Iris pigment epithelial cell (primary cell): ENCODE results near the gene FAAH.

Source experiments
- DNase-seq: peaks from one replicate; pipeline ENCODE4 v3.0.0-alpha.2; 2011; ENCODE audit warnings: low read depth

Gene FAAH

DNA sequence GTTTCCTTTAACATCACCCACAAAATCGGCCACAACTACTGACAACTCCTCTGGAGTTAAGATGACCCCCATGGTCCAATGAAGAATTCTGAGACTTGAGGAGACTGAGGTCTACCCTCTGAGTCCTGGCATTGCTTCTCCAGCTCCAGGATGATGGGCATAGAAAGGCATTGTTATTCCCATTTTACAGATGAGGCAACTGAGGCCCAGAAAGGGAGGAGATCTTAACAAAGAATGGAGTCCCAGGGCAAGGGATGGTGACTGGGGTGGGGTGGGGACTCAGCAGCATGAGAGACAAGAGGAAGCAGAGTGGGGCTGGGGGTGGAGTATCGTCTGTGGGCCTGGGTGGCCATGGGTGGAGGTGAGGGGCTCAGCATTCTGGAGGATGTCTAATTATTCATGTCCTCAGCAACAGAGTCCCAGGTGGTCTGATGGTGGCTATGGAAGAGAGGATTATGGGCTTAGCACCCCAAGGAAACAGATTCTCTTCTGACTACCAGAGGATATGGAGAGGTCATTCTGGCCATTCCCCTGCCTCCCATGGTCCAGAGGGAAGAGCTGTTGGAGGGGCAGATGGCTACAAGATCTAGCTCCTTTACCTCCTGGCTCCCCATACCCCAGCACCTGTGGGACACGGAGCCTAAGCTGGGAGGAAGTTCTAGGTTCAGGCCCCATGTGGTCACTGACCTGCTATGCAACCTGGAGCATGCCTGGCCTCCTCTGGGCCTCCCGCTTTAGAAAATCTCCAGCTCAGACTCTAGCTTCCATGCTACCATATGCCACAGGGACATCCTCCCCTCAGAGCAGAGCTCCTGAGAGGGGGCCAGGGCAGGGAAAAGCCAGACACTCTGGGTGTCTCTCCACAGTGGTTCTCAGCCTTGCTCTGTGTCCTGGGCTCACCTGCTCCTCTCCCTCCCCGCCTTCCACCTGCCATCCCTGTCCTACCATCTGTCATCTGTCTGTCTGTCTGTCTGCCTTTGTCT, 58.1 kb downstream of the FAAH start:
- no peak for DNase-seq

DNA sequence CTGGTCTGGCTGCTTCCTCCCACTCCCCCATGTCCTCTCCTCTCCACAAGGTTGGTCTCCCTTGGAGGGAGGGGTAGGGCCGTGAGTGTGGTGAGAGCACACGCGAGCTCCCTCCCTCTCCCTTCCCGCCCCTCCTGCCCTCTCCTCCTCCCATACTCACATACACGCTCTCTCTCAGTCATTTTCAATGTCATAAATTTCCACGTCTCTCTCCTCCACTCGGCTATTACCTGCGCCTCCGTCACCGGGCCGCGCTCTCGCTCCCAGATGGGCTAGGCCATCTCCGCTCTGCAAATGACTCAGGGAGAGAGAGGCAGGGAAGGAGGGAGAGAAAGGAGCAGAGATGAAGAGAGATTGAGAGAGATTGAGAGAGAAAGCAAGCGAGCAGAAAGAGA, 58.8 kb downstream of the FAAH start:
- DNase-seq = no peak

DNA sequence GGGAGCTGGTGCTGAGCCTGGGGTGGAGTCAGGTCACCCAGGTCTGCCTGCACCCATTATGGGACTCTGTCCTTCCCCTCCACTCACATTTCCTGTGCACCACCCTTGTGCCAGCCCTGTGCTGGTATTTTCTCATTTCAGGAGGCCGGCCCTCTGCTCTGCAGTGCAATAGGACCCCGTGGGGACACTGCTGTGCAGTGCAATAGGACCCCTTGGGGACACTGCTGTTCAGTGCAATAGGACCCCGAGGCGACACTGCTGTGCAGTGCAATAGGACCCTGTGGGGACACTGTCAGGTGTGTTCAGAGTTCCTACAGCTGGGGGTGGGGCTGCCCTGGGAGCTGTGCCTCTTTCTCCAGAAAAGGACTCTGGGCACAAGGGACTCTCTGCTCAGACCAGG, 59.3 kb downstream of the FAAH start:
- DNase-seq = no peak

DNA sequence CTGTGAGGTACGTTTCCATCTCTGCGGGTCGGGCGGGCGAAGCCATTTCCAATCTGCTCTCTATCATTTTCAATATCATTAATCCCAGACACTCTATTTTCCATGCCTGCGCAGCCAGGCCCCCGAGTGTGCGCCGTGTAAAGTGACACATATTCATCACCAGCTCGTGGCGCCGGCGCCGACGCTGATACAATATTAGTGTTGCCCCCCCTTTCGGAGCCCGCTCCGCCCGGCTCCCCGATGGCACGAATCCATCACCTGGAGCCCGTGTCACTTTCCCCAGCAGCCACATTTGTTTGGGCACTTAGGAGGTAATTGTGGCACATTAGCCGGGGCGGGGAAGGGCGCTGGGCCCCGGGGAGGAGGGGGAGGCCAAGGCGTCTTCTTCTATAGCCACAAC, 61.8 kb downstream of the FAAH start:
- no peak for DNase-seq

DNA sequence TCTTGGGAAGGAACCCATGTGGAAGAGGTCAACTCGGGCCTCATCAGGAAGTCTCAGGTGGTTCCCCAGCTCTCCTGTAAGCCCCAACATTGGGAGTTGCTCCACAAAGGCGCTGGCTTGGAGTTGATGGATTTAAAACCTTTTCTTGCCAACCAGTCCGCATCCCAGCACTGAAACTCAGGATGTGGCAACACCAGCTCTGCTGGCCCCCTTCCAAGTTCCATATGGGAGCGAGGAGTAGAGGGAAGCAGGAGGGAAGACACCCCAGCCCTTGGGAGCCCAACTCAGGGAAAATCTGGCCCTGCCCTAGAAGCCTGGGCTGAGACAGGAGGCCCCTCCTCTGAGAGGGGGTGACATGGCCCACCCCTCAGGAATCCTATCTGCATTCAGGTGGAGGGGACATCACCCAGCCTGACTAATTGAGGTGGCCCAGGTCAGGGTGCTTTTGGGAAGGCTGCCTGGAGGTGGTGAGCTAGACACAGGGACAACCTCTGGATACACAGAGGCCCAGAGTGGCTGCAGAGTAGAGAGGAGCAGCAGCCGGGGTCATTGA, 62.4 kb downstream of the FAAH start:
- DNase-seq = no peak

DNA sequence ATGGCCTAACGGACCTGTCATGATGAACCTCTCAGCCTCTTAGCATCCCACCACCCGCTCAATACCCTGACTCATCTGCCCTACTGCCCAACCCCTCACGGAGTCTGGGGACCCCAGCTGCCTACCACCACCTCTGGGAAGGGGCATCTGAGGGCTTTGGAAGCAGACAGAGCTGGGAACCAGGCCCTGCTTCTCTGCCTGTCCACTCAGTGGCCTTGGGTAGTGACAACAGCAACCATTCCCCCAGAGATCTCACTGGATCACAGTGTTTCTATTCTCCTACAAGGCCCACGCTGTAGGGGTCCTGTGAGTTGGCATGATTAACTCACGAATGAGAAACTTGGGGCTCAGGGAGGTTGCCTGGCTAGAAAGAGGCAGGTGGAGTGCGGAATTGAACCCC, 63.1 kb downstream of the FAAH start:
- no peak for DNase-seq

DNA sequence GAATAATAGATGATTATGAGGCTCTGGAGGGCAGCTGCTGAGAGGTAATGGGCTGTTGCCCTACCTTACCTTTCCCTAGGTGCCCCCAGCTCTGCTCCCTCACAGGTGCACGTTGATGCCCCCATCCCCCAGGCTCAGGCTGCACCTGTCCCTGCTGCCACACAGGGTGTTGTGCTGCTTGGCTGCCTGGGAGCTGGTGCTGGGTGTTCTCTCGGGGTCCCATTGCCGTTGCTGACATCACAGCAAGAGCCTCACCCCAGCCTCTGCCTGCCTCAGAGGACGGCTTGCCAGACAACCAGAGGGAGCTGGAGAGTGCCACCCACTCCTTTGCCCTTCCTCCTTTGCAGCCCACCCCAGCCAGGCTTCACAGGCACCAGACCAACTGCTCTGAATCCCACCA, 64.1 kb downstream of the FAAH start:
- no peak for DNase-seq

DNA sequence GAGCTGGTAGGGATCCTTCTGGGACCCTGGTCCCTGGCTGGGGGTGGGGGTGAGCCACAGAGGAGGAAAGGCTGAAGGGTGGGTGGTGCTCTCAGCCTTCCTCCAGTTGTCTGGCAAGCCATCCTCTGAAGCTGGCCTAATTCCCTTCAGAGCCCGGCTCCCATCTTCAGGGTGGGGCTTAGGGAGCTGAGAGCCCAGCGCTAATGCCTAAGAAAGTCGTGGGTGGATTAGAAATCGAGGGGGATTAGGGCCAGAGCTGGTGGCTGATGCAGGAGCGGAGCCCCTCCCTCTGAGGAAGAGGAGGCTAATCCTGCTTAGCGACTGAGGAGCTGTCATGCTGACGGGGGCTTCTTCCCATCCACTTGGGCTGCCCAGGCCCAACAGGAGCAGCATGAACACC, 64.7 kb downstream of the FAAH start:
- no peak for DNase-seq

DNA sequence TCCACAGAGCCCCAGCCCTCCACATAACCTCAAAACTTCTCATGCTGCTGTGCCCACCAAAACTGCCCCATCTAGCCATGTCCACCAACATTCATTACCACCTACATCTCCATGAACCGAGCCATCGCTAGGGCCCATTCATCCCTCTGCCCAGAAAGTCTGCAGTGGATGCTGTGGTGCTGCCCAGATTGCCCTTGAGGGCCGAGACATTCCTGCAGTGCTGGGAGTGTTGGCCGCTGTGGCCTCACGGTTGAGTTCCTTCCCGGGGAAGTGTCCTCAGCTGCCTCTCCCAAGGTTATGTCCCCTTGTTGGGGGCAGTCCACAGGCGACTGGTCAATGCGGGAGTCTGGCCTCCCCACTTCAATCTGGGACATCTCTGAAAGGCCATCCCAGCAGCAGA, 65.2 kb downstream of the FAAH start:
- DNase-seq = no peak

DNA sequence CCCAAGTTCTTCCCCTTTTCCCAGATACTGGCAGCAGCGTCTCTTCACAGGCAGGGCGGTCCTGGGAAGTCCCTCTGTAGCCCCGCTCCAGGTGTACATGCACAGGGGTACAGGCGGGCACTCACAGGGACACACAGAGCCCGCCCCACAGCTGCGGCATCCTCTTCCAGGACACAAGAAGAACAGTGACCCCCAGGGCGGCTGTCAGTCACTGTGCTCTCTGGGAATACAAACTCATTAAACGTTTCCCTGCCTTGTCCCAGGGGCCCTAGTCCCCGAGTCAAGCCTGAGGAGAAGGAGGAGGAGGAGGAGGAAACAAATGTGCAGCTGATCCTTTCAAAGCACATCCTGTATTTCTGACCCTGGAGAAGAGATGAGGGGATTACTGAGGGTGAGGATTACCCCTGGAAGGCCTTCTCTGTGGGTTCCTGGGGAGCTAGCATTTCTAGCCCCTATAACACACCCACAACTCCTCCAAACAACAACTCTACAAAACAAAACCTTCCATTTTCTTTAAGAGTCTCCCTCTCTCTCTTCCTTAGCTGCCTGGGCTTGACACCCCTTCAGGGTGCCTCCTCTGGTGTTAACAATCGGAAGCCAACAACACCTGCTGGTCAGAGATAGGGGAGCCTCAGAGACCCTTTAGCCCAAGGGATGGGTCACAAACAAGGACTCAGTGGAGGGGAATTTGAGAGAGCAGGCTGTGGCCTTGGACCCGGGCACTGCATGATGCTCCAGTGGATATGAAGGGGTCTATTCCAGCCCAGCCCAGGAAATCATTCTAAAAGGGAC, 67.1 kb downstream of the FAAH start:
- DNase-seq = no peak

DNA sequence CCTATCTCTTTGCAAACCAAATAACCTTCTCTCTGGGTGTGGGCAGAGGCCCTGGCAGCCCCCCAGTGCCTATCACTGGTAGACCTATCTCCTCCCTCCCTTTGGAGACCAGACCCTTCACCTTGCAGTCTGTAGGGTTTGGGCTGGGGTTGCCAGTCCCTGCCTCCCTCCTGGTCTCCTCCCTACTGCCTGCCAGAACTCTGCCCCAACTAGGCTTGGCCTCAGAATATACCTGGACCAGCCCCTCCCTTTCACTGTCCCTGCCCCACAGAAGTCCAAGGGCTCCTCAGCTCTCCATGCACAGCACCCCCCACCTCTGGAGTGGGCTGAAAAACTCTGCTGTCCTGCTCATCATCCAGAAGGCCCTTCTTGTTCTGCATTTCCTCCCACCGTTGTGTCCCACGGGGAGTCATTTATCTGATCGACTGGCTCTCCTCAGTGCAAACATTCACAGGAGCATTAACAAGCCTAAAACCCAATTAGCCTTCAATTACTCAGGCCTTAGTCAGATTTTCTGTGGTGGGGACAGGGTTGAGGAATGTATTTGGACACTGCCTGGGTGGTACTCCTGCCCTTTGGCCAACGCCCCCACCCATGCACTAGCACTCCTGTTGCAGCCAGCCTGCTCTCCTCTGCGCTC, 67.8 kb downstream of the FAAH start:
- no peak for DNase-seq
